Stimulated activated CD4-positive, alpha-beta T cell treated with anti-CD3 and anti-CD28 coated beads, Interleukin-12 subunit alpha, Interleukin-12 subunit beta, amount 100 ng/mL, for 24 hours (primary cell): ENCODE data around the gene MSL3B.

Experiments used
- DNase-seq, 2 experiments: peaks; one replicate each; pipeline ENCODE4 v3.0.0-alpha.2; 2020; ENCODE audit warnings: low read depth in 2 of 2

MSL3B gene

GRCh38 chr2:233832869-233833311 is 35.3 kb downstream of the MSL3B start:
- DNase-seq = no peak

- DNase-seq = no peak
Observed at GRCh38 chr2:233832414-233832813, 35.8 kb downstream of the MSL3B start.

GRCh38 chr2:233831861-233832260 is 36.3 kb downstream of the MSL3B start:
- DNase-seq = no peak

- DNase-seq = no peak
Observed at GRCh38 chr2:233831011-233831721, 37.0 kb downstream of the MSL3B start.

GRCh38 chr2:233830111-233830802 is 37.9 kb downstream of the MSL3B start:
- no peak for DNase-seq

GRCh38 chr2:233829193-233830110 is 38.7 kb downstream of the MSL3B start:
- no peak for DNase-seq

- no peak for DNase-seq
Observed at GRCh38 chr2:233828546-233829192, 39.5 kb downstream of the MSL3B start.

- no peak for DNase-seq
Observed at GRCh38 chr2:233824373-233824772, 43.8 kb downstream of the MSL3B start.

- no peak for DNase-seq
Observed at GRCh38 chr2:233823731-233824121, 44.5 kb downstream of the MSL3B start.

GRCh38 chr2:233822781-233823730 is 45.1 kb downstream of the MSL3B start:
- no peak for DNase-seq

GRCh38 chr2:233822101-233822771 is 46.0 kb downstream of the MSL3B start:
- no peak for DNase-seq

- DNase-seq = no peak
Observed at GRCh38 chr2:233821709-233822100, 46.5 kb downstream of the MSL3B start.

GRCh38 chr2:233821196-233821595 is 47.0 kb downstream of the MSL3B start:
- DNase-seq = no peak

- no peak for DNase-seq
Observed at GRCh38 chr2:233820774-233821105, 47.4 kb downstream of the MSL3B start.

GRCh38 chr2:233819884-233820773 is 48.1 kb downstream of the MSL3B start:
- DNase-seq = no peak

- DNase-seq = no peak
Observed at GRCh38 chr2:233818639-233819621, 49.3 kb downstream of the MSL3B start.

GRCh38 chr2:233817995-233818638 is 50.1 kb downstream of the MSL3B start:
- no peak for DNase-seq
